Measurements from ENCODE around the gene HEATR5A.

Gene HEATR5A

DNA sequence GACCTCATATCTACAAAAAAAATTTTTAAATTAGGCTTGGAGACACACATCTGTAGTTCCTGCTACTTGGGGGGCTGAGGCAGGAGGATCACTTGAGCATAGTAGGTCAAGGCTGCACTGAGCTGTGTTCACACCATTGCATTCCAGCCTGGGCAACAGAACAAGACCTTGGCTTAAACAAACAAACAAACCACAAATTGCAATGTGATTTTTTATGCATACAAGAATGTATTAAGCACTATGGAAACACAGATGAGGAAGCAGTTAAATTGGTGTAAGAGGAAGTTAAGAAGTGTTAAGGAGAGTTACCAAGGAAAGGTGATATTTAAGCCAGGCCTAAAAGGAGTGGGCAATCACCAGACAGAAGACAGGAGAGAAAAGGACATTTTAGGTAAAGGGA, 129.1 kb downstream of the HEATR5A start:
- Histone ChIP-seq H3K9ac (no peak overlapping the region), H3K27me3 (ENCODE audit: control insufficient read depth, insufficient read depth, low read length) (no peaks in the 10 kb centered on the region), H3K27ac (no peak overlapping the region), H3K9me3 (ENCODE audit: control insufficient read depth, low read length) (no peaks in the 10 kb centered on the region), H3K4me1 (no peaks in the 10 kb centered on the region), H2AFZ (no peak overlapping the region), H3K79me2 (no peaks in the 10 kb centered on the region), H3K4me2 (ENCODE audit: low read length) (no peak overlapping the region), H3K4me3 (ENCODE audit: low read depth, low read length) (no peak overlapping the region), H3K36me3 (ENCODE audit: control insufficient read depth, insufficient read depth, low read length) (no peaks in the 10 kb centered on the region)
- TF ChIP-seq, protein P1, sequence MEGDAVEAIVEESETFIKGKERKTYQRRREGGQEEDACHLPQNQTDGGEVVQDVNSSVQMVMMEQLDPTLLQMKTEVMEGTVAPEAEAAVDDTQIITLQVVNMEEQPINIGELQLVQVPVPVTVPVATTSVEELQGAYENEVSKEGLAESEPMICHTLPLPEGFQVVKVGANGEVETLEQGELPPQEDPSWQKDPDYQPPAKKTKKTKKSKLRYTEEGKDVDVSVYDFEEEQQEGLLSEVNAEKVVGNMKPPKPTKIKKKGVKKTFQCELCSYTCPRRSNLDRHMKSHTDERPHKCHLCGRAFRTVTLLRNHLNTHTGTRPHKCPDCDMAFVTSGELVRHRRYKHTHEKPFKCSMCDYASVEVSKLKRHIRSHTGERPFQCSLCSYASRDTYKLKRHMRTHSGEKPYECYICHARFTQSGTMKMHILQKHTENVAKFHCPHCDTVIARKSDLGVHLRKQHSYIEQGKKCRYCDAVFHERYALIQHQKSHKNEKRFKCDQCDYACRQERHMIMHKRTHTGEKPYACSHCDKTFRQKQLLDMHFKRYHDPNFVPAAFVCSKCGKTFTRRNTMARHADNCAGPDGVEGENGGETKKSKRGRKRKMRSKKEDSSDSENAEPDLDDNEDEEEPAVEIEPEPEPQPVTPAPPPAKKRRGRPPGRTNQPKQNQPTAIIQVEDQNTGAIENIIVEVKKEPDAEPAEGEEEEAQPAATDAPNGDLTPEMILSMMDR (IDR thresholded peaks at IDR 0.05), result no peak

DNA sequence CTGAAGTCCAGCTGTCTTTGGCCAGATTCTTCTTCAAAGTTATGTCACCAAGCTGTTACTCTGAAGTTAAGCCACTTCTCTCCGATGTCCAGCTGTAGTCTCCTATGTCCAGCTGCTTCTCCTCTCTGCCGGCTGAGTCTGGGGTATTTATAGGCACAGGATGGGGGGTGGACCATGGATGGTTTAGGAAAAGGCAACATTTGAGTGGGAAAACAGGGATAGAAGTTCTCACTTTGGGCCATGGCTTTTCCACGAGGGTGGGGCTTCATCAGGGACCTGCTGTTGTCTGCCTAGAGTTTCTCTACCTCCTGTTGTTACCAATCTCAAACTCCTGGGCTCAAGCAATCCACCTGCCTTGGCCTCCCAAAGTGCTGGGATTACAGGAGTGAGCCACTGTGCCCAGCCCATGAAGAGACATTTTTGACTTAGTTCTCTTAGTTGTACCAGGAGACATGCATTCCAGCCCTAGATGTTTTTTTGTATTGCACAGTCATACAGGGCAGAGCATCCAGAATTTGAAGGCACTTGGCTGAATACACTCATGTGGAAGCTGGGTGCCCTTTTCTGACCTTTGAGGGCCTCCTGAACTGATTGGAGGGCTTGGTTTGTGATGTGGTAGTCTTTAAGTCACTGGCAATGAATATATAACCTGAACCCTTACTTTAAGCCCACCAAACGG, 132.9 kb downstream of the HEATR5A start:
- Histone ChIP-seq H3K9me3 (ENCODE audit: control insufficient read depth, low read length) (no peaks in the 10 kb centered on the region), H2AFZ (no peak overlapping the region), H3K27me3 (ENCODE audit: control insufficient read depth, insufficient read depth, low read length) (no peaks in the 10 kb centered on the region), H3K9ac (no peak overlapping the region), H3K79me2 (no peaks in the 10 kb centered on the region), H3K4me2 (ENCODE audit: low read length) (no peak overlapping the region), H3K36me3 (ENCODE audit: control insufficient read depth, insufficient read depth, low read length) (no peaks in the 10 kb centered on the region), H3K4me3 (ENCODE audit: low read depth, low read length) (no peak overlapping the region), H3K4me1 (no peaks in the 10 kb centered on the region), H3K27ac (no peak overlapping the region)
- TF ChIP-seq, protein P1 (IDR thresholded peaks at IDR 0.05), result no peak

- H2AFZ ChIP-seq, result no peak overlapping the region
- no peak overlapping the region for H3K27ac ChIP-seq
- no peak overlapping the region for H3K4me3 ChIP-seq (ENCODE audit: low read depth, low read length)
- TF ChIP-seq, protein P1 (IDR thresholded peaks at IDR 0.05), result peak; percentile 20
- H3K9ac ChIP-seq, result no peak overlapping the region
- H3K27me3 ChIP-seq (ENCODE audit: control insufficient read depth, insufficient read depth, low read length), result no peaks in the 10 kb centered on the region
- H3K4me1 ChIP-seq, result no peaks in the 10 kb centered on the region
- no peaks in the 10 kb centered on the region for H3K36me3 ChIP-seq (ENCODE audit: control insufficient read depth, insufficient read depth, low read length)
- no peak overlapping the region for H3K4me2 ChIP-seq (ENCODE audit: low read length)
- H3K9me3 ChIP-seq (ENCODE audit: control insufficient read depth, low read length), result no peaks in the 10 kb centered on the region
- H3K79me2 ChIP-seq, result no peaks in the 10 kb centered on the region
Observed at GRCh38 chr14:31286456-31287293, 133.7 kb downstream of the HEATR5A start.

DNA sequence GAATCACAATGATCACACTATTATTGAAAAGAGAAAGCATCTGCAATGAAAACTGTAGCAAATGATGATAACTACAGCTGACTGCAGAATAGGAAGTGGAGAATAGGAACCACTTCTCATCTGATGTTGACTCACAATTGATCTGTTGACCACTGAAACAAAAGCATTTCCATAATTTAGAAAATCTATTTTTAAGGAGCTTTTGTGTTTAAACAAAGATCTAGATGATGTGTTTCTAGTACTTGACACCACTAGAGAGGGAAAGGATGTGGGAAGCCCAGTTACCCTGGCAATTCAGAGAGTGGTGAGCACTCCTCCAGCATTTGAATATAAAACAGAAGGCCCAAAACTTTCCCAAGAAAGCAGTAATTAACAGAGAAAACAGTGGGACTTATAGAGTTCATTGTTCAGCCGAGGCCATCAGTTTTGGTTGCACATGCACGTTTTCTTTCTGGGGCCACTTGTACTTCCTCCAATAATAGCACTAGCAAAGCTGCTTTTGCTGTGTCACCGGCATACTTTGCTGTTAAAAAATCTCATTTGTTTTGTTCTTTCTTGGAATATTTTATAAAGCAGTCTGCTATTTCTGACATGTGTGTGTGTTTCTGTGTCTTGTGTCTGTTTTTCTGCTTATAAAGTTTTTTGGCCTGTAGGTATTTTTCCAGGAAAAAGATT, 136.6 kb downstream of the HEATR5A start:
- H3K4me1 ChIP-seq, result no peaks in the 10 kb centered on the region
- H3K4me3 ChIP-seq (ENCODE audit: low read depth, low read length), result no peak overlapping the region
- H2AFZ ChIP-seq, result peak overlapping the region; percentile 9
- TF ChIP-seq, protein P1 (IDR thresholded peaks at IDR 0.05), result no peak
- H3K27ac ChIP-seq, result no peak overlapping the region
- H3K27me3 ChIP-seq (ENCODE audit: control insufficient read depth, insufficient read depth, low read length), result no peaks in the 10 kb centered on the region
- H3K79me2 ChIP-seq, result no peaks in the 10 kb centered on the region
- H3K4me2 ChIP-seq (ENCODE audit: low read length), result no peak overlapping the region
- H3K36me3 ChIP-seq (ENCODE audit: control insufficient read depth, insufficient read depth, low read length), result no peaks in the 10 kb centered on the region
- H3K9me3 ChIP-seq (ENCODE audit: control insufficient read depth, low read length), result no peaks in the 10 kb centered on the region
- no peak overlapping the region for H3K9ac ChIP-seq

Measured in parathyroid adenoma (tissue), 2 donors.